ENCODE results near the gene TMEM115. TPM values are rescaled to one million over a fixed set of nuclear protein-coding genes. Genes with fewer than 3 reads are reported as not detected.

TMEM115 gene
- 21.3 and 22.1 TPM in 2 replicates for total RNA-seq (2014; rRNA removed; shearing (Covaris generic))

GRCh38 chr3:50358911-50359759 is at the start of gene TMEM115:
TSS of gene TMEM115 (minus strand) at chr3:50359521. CDS start at chr3:50359063, 458 bp downstream.
- peak; percentile 94 for DNase-seq (ENCODE audit: low spot score)

- DNase-seq (ENCODE audit: low spot score), result no peak
Measured at GRCh38 chr3:50408443-50408944, 49.2 kb upstream of the TMEM115 start.

- DNase-seq (ENCODE audit: low spot score), result no peak
Measured at GRCh38 chr3:50406487-50406886, 47.2 kb upstream of the TMEM115 start.

GRCh38 chr3:50405249-50405648 is 45.9 kb upstream of the TMEM115 start:
- no peak for DNase-seq (ENCODE audit: low spot score)

GRCh38 chr3:50401978-50402595 is 42.8 kb upstream of the TMEM115 start:
- no peak for DNase-seq (ENCODE audit: low spot score)

GRCh38 chr3:50396502-50396901 is 37.2 kb upstream of the TMEM115 start:
- DNase-seq (ENCODE audit: low spot score), result no peak

- DNase-seq (ENCODE audit: low spot score), result no peak
Measured at GRCh38 chr3:50395070-50395860, 35.9 kb upstream of the TMEM115 start.

- no peak for DNase-seq (ENCODE audit: low spot score)
Measured at GRCh38 chr3:50393061-50393460, 33.7 kb upstream of the TMEM115 start.

- no peak for DNase-seq (ENCODE audit: low spot score)
Measured at GRCh38 chr3:50392101-50392715, 32.9 kb upstream of the TMEM115 start.

GRCh38 chr3:50390508-50391224 is 31.3 kb upstream of the TMEM115 start:
- DNase-seq (ENCODE audit: low spot score), result no peak

GRCh38 chr3:50389414-50389767 is 30.1 kb upstream of the TMEM115 start:
- DNase-seq (ENCODE audit: low spot score), result no peak

- DNase-seq (ENCODE audit: low spot score), result no peak
Measured at GRCh38 chr3:50388720-50389413, 29.5 kb upstream of the TMEM115 start.

GRCh38 chr3:50388016-50388719 is 28.8 kb upstream of the TMEM115 start:
- DNase-seq (ENCODE audit: low spot score), result no peak

- no peak for DNase-seq (ENCODE audit: low spot score)
Measured at GRCh38 chr3:50385754-50386153, 26.4 kb upstream of the TMEM115 start.

- DNase-seq (ENCODE audit: low spot score), result no peak
Measured at GRCh38 chr3:50383750-50384149, 24.4 kb upstream of the TMEM115 start.

- DNase-seq (ENCODE audit: low spot score), result no peak
Measured at GRCh38 chr3:50382722-50383121, 23.4 kb upstream of the TMEM115 start.

- no peak for DNase-seq (ENCODE audit: low spot score)
Measured at GRCh38 chr3:50381383-50381782, 22.1 kb upstream of the TMEM115 start.

GRCh38 chr3:50380405-50381085 is 21.2 kb upstream of the TMEM115 start:
- DNase-seq (ENCODE audit: low spot score), result no peak

- no peak for DNase-seq (ENCODE audit: low spot score)
Measured at GRCh38 chr3:50378757-50379156, 19.4 kb upstream of the TMEM115 start.

Data from H4 (cell line).